GM18867 (cell line): ENCODE data around the gene EMILIN1.

Experiments used
- ATAC-seq: cut with Tn5 transposase; IDR thresholded peaks from one replicate; pipeline ENCODE4 v1.9.1; 2021; ENCODE audit warnings: mild to moderate bottlenecking, moderate library complexity; ENCODE audit not compliant: unreplicated experiment

EMILIN1 gene

GRCh38 chr2:27078267-27079194, at the start of gene EMILIN1:
Gene EMILIN1 (plus strand): TSS chr2:27078615. CDS start chr2:27079066, 451 bp downstream.
- ATAC-seq = no peak

- no peak for ATAC-seq
These were observed 49.4 kb upstream of the EMILIN1 start for GRCh38 chr2:27029051-27029450.

- ATAC-seq = peak; percentile 88
These were observed 45.7 kb upstream of the EMILIN1 start, which contains the start of gene TMEM214 for GRCh38 chr2:27032495-27033252. Gene TMEM214 (plus strand): TSS chr2:27032965. CDS start chr2:27033016, 51 bp downstream.

- no peak for ATAC-seq
These were observed 45.1 kb upstream of the EMILIN1 start for GRCh38 chr2:27033253-27033852.

- ATAC-seq = no peak
These were observed 40.4 kb upstream of the EMILIN1 start for GRCh38 chr2:27038012-27038411.

GRCh38 chr2:27038631-27039339, 39.6 kb upstream of the EMILIN1 start:
- no peak for ATAC-seq

- ATAC-seq = no peak
These were observed 39.0 kb upstream of the EMILIN1 start for GRCh38 chr2:27039426-27039825.

- ATAC-seq = no peak
These were observed 38.5 kb upstream of the EMILIN1 start for GRCh38 chr2:27039871-27040270.

GRCh38 chr2:27040282-27040681, 38.1 kb upstream of the EMILIN1 start:
- ATAC-seq = no peak

GRCh38 chr2:27041752-27042151, 36.7 kb upstream of the EMILIN1 start:
- no peak for ATAC-seq

- no peak for ATAC-seq
These were observed 36.2 kb upstream of the EMILIN1 start for GRCh38 chr2:27042159-27042661.

GRCh38 chr2:27042985-27043634, 35.3 kb upstream of the EMILIN1 start:
- no peak for ATAC-seq

GRCh38 chr2:27049422-27050280, 28.8 kb upstream of the EMILIN1 start:
- peak; percentile 18 for ATAC-seq

GRCh38 chr2:27050281-27050995, 28.0 kb upstream of the EMILIN1 start:
- ATAC-seq = peak; percentile 44

GRCh38 chr2:27050996-27051901, 27.2 kb upstream of the EMILIN1 start, which contains the start of gene AGBL5:
Gene AGBL5 (plus strand): TSS chr2:27051668. CDS start chr2:27052959, 1,291 bp downstream.
- ATAC-seq = peak; percentile 72

GRCh38 chr2:27051902-27052645, 26.3 kb upstream of the EMILIN1 start:
- no peak for ATAC-seq

GRCh38 chr2:27053321-27053720, 25.1 kb upstream of the EMILIN1 start:
- no peak for ATAC-seq
